Measurements from ENCODE around the gene C6orf89.

DNA sequence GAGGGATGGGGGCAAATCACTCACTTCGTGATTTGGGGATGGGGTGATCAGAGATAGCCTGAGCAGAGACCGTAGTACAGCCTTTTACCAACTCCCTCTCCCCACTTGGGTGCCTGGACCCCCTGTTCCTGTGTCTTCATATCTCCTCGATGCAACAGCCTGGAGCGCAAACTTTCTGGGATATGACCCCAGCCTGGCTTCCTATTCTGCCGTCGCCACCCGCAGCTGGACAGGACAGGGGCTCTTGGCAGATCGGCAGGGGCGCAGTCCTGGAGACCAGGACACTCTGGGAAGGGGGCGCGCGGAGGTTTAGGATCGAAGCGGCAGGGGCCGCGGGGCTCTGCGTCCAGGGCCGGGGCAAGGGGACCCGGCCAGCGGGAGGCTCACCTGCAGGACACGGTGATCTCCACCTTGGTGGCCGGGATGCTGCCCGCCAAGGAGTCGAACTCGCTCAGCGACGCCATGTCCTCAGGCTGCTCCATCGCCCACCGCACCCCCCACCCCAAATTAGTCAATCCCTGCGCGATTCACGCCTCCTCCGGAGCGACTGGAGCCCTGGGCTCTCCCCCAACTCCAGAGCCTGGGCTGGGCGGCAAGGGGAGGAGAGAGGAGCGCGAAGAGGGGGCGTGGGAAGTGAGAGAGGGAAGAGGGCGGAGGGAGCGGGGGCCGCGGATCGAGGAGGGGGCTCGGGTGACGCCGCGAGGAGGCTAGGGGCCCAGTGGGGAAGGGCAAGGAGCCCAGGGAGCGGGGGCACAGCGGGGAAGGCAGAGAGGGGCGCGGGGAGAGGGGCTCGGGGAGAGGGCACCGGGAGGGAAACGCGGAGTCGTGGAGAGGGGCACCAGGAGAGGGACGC, 46.6 kb upstream of the C6orf89 start, which contains the start of gene CPNE5:
- TF ChIP-seq, protein P1, sequence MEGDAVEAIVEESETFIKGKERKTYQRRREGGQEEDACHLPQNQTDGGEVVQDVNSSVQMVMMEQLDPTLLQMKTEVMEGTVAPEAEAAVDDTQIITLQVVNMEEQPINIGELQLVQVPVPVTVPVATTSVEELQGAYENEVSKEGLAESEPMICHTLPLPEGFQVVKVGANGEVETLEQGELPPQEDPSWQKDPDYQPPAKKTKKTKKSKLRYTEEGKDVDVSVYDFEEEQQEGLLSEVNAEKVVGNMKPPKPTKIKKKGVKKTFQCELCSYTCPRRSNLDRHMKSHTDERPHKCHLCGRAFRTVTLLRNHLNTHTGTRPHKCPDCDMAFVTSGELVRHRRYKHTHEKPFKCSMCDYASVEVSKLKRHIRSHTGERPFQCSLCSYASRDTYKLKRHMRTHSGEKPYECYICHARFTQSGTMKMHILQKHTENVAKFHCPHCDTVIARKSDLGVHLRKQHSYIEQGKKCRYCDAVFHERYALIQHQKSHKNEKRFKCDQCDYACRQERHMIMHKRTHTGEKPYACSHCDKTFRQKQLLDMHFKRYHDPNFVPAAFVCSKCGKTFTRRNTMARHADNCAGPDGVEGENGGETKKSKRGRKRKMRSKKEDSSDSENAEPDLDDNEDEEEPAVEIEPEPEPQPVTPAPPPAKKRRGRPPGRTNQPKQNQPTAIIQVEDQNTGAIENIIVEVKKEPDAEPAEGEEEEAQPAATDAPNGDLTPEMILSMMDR (conservative IDR thresholded peaks at IDR 0.05): no peak
- no peak for TF ChIP-seq EZH2 (IDR thresholded peaks at IDR 0.05; ENCODE audit: low read depth)
